Bronchial epithelial cell (primary cell): Measurements from ENCODE around the gene AGA. TPM values are rescaled to one million over a fixed set of nuclear protein-coding genes. Genes with fewer than 3 reads are reported as not detected.
A peak's percentile ranks its signal among the peaks of the same experiment; 100 is the strongest.

ENCODE experiments used
- DNase-seq: peaks from one replicate; pipeline ENCODE4 v3.0.0-alpha.2; 2010; ENCODE audit warnings: low read depth
- FAIRE-seq: peaks from 2 replicates; lab custom pipeline; 2011; peaks lifted over from hg19 to GRCh38; lab: Jason Lieb, UNC
- H3K27me3 ChIP-seq: 2 replicates; pipeline ENCODE4 v1.5.1; 2011; ENCODE audit warnings: low read length; ENCODE audit not compliant: control insufficient read depth, insufficient read depth
- H3K36me3 ChIP-seq: 2 replicates; pipeline ENCODE4 v1.5.1; 2011; ENCODE audit warnings: low read length; ENCODE audit not compliant: control insufficient read depth, insufficient read depth
- H3K4me3 ChIP-seq: 2 replicates; pipeline ENCODE4 v1.5.1; 2011; ENCODE audit warnings: mild to moderate bottlenecking, low read depth, low read length, control low read depth
- total RNA-seq: library from RNA; depleted of rRNA; stranded (reverse); fragments of >200 nt; gene quantifications from 2 replicates; pipeline ENCODE4 v1.2.1, GENCODE V29; 2014
- TF ChIP-seq, protein P1 (sequence below): IDR thresholded peaks from 2 replicates; pipeline ENCODE4 v1.5.1; 2011; ENCODE audit warnings: mild to moderate bottlenecking, moderate library complexity, low read length, control low read depth, inconsistent platforms; ENCODE audit not compliant: insufficient read depth, severe bottlenecking

Gene AGA
- total RNA-seq, 1 donor from 2014 or later = 71.3 TPM

DNA sequence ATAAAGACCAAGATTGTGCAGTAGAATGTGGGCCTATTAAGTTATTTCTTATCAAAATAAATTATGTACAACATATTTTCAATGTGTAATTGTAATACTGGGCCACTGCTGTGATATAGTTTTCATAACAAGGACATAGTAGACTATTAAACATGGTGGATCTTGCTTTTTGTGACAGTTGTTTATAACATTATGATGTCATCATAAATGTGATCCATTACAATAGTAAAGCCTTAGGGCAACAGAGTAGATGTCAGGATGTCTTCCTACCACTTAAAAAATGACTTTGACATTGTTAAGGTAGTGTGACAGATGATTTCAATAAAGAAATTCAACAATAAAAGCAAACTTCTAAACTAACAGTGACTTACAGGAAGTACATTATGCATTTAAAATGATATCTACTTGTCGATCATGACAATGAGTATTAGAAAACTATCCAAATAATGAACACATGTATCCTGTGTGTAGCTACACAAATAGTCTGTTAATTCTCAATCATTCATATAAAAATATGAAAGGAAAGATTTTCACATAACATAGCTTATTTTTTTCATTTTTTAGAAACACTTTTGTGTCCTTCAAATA lies 5.3 kb upstream of the AGA start:
- Histone ChIP-seq H3K36me3 (no peaks in the 10 kb centered on the region), H3K27me3 (no peaks in the 10 kb centered on the region), H3K4me3 (no peak overlapping the region)
- DNase-seq = no peak
- FAIRE-seq = no peak
- TF ChIP-seq, protein P1, sequence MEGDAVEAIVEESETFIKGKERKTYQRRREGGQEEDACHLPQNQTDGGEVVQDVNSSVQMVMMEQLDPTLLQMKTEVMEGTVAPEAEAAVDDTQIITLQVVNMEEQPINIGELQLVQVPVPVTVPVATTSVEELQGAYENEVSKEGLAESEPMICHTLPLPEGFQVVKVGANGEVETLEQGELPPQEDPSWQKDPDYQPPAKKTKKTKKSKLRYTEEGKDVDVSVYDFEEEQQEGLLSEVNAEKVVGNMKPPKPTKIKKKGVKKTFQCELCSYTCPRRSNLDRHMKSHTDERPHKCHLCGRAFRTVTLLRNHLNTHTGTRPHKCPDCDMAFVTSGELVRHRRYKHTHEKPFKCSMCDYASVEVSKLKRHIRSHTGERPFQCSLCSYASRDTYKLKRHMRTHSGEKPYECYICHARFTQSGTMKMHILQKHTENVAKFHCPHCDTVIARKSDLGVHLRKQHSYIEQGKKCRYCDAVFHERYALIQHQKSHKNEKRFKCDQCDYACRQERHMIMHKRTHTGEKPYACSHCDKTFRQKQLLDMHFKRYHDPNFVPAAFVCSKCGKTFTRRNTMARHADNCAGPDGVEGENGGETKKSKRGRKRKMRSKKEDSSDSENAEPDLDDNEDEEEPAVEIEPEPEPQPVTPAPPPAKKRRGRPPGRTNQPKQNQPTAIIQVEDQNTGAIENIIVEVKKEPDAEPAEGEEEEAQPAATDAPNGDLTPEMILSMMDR = no peak

DNA sequence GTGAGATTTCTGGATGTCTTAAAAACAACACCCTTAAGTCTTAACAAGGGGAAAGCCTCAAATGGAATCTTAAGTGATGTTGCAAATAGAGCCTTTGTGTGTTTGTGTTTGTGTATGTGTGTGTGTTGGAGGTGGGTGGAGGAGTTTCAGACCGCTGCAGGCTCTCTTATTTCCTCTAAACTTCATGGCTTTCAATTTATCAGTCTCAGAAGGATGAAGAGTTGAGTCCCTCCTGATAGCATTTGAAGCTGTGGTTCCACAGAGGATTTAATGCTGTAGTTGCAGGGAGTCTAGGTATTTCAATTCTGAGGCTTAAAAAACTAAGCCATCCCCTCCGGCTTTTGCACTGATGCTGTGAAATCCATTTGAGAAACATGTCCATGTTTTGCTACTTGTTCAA lies 4.3 kb upstream of the AGA start:
- Histone ChIP-seq H3K4me3 (no peak overlapping the region), H3K27me3 (no peaks in the 10 kb centered on the region), H3K36me3 (no peaks in the 10 kb centered on the region)
- DNase-seq (no peak), FAIRE-seq (no peak)
- TF ChIP-seq, protein P1 = no peak

DNA sequence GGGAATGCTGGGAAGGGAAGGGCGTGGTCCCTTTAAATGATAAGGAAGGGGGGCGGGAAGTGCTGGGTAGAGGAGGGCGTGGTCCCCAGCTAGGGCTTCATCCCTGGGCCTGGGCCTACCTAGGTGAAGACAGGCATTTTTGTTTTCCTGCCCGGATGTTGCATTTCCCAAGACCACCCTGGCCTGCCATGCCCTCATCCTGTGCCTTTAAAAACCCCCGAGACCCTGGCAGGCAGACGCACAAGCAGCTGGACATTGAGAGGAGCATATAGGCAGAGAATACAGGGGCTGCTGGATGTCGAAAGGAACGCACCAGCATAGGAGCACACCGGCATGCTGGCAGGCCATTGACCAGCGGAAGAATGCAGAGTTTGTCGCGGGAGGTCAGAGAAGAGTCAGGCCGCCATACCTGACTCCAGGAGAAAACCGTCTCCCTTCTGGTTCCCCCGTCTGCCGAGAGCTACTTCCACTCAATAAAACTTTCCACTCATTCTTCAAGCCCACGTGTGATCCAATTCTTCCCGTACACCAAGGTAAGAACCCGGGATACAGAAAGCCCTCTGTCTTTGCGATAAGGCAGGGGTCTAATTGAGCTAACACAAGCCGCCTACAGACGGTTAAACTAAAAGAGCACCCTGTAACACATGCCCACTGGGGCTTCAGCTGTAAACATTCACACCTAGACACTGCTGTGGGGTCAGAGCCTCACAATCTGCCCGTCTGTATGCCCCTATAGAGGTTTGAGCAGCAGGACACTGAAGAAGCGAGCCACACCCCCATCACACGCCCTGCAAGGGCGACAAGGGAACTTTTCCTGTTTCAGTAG lies 2.9 kb upstream of the AGA start:
- DNase-seq (no peak), FAIRE-seq (no peak)
- no peaks in the 10 kb centered on the region for H3K27me3 ChIP-seq
- TF ChIP-seq, protein P1 = no peak
- peak overlapping the region; percentile 8 for H3K4me3 ChIP-seq
- H3K36me3 ChIP-seq = no peaks in the 10 kb centered on the region

DNA sequence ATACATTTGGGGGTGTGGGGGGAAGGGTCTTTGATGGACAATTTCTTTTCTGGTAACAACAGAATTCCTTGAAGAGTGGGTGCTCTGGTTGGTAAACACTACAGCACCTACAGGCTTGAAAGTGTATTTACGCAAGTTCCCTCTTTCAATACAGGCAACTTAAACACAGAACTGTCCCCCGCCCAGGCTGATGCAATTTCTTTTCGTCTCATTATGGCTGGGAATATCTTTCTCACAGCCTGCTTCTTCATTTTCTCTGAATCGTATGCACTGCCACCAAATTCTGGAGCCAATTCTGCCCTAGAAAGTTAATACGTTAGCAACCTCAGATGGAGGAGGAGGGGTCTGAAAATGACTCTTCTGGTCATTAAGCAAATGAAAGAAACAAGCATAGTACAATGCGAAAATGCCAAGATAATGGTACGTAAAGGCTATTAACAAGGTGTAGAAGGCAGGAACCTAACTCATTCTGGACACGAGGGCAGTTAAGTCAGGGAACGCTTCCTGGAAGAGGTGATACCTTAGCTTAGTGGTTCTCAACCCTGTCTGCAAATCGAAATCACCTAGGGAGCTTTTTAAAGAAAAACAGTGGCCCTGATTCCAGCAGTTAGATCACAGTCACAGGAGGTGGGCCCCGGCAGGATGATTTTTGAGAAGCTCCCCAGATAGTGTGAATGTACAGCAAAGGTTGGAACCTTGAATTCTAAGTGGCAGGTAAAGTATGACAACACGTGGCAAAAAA lies 1.0 kb downstream of the AGA start:
- FAIRE-seq = no peak
- peaks cover 2% of the 10 kb centered on the region for H3K36me3 ChIP-seq
- no peaks in the 10 kb centered on the region for H3K27me3 ChIP-seq
- H3K4me3 ChIP-seq = peak overlapping the region; percentile 74
- DNase-seq = peak; percentile 37
- TF ChIP-seq, protein P1 = peak; percentile 25

DNA sequence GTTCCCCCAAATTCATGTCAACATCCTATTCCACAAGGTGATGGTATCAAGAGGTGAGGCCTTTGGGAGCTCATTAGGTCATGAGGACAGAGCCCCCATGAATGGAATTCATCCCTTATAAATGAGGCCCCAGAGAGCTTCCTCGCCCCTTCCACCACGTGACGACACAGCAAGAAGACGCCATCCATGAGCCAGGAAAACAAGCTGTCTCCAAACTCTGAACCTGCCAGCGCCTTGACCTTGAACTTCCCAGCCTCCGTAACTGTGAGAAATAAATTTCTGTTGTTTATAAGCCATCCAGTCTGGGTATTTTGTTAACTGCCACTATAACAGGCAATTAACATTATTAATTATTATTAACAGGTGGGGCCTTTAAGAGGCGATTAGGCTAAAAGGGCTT lies 5.8 kb downstream of the AGA start:
- TF ChIP-seq, protein P1 = no peak
- FAIRE-seq = no peak
- no peak for DNase-seq
- H3K27me3 ChIP-seq = no peaks in the 10 kb centered on the region
- peaks cover 4% of the 10 kb centered on the region for H3K36me3 ChIP-seq
- H3K4me3 ChIP-seq = no peak overlapping the region
